ENCODE measurements around the gene SLC29A1.

- TF ChIP-seq CTCF (IDR thresholded peaks at IDR 0.05) (no peak), ZFX (IDR thresholded peaks at IDR 0.05; ENCODE audit: borderline replicate concordance) (no peak)
Observed at GRCh38 chr6:44194326-44194725, 29.1 kb upstream of the SLC29A1 start.

All from 22Rv1 (cell line).